ENCODE measurements around the gene CEL.
A peak's percentile ranks its signal among the peaks of the same experiment; 100 is the strongest.
"Not testable (repeated sequence)": the region's sequence is repeated elsewhere in the genome, so short reads cannot be mapped to it uniquely, and the experiment has no call there.

CEL gene

GRCh38 chr9:133057006-133057405 lies 4.8 kb upstream of the CEL start:
- no peak overlapping the region for H3K4me3 ChIP-seq (replicated peaks in 1 of 2; ENCODE audit: low read depth in 2 of 2, low read length in 2 of 2)
- TF ChIP-seq CTCF (IDR thresholded peaks at IDR 0.05; ENCODE audit: low read depth, low read length): no peak
- DNase-seq (ENCODE audit: low read depth in 2 of 2): no peak

- H3K4me3 ChIP-seq (replicated peaks in 1 of 2; ENCODE audit: low read depth in 2 of 2, low read length in 2 of 2): no peak overlapping the region
- DNase-seq (ENCODE audit: low read depth in 2 of 2): no peak
- TF ChIP-seq CTCF (IDR thresholded peaks at IDR 0.05; ENCODE audit: low read depth, low read length): no peak
Observed at GRCh38 chr9:133057553-133057952, 4.2 kb upstream of the CEL start.

GRCh38 chr9:133058071-133058470 lies 3.7 kb upstream of the CEL start:
- no peak for DNase-seq (ENCODE audit: low read depth in 2 of 2)
- TF ChIP-seq CTCF (IDR thresholded peaks at IDR 0.05; ENCODE audit: low read depth, low read length): no peak
- no peak overlapping the region for H3K4me3 ChIP-seq (replicated peaks in 1 of 2; ENCODE audit: low read depth in 2 of 2, low read length in 2 of 2)

GRCh38 chr9:133058550-133059320 lies 3.0 kb upstream of the CEL start:
- no peak for DNase-seq (ENCODE audit: low read depth in 2 of 2)
- TF ChIP-seq CTCF (IDR thresholded peaks at IDR 0.05; ENCODE audit: low read depth, low read length): no peak
- no peak overlapping the region for H3K4me3 ChIP-seq (replicated peaks in 1 of 2; ENCODE audit: low read depth in 2 of 2, low read length in 2 of 2)

GRCh38 chr9:133059623-133060022 lies 2.2 kb upstream of the CEL start:
- DNase-seq (ENCODE audit: low read depth in 2 of 2): no peak
- TF ChIP-seq CTCF (IDR thresholded peaks at IDR 0.05; ENCODE audit: low read depth, low read length): no peak
- no peak overlapping the region for H3K4me3 ChIP-seq (replicated peaks in 1 of 2; ENCODE audit: low read depth in 2 of 2, low read length in 2 of 2)

- TF ChIP-seq CTCF (IDR thresholded peaks at IDR 0.05; ENCODE audit: low read depth, low read length): no peak
- no peak overlapping the region for H3K4me3 ChIP-seq (replicated peaks in 1 of 2; ENCODE audit: low read depth in 2 of 2, low read length in 2 of 2)
- DNase-seq (ENCODE audit: low read depth in 2 of 2): peak in 1 of 2 donors; percentile 17
Observed at GRCh38 chr9:133060417-133060841, 1.4 kb upstream of the CEL start.

- not testable (repeated sequence) for DNase-seq (ENCODE audit: low read depth in 2 of 2); H3K4me3 ChIP-seq (replicated peaks in 1 of 2; ENCODE audit: low read depth in 2 of 2, low read length in 2 of 2)
Observed at GRCh38 chr9:133061019-133061763, 590 bp upstream of the CEL start.

GRCh38 chr9:133062569-133062968 lies 788 bp downstream of the CEL start:
- H3K4me3 ChIP-seq (replicated peaks in 1 of 2; ENCODE audit: low read depth in 2 of 2, low read length in 2 of 2); DNase-seq (ENCODE audit: low read depth in 2 of 2): not testable (repeated sequence)

All from cardiac fibroblast (primary cell).